OCI-LY3 (cell line): ENCODE measurements around the gene ZNF500.

Source experiments
- H2AFZ ChIP-seq: fragments of 200-600, 300-600 bp; shearing (Covaris generic); 2 replicates; pipeline ENCODE4 v1.6.0; 2014; ENCODE audit warnings: antibody characterized with exemption, low read depth, low read length
- H3K27ac ChIP-seq: fragments of 200-600, 300-600 bp; sonication (generic); 2 replicates; pipeline ENCODE4 v1.5.1; 2014; ENCODE audit warnings: mild to moderate bottlenecking, low read length, moderate library complexity, mixed read lengths
- H3K27me3 ChIP-seq: fragments of 200-600, 300-600 bp; sonication (generic); 2 replicates; pipeline ENCODE4 v1.6.1; 2014; ENCODE audit warnings: low read depth, low read length, mixed read lengths
- H3K36me3 ChIP-seq: fragments of 200-600, 300-600 bp; sonication (generic); replicated peaks from 2 replicates; pipeline ENCODE3; 2014; ENCODE audit warnings: low read depth, low read length, mixed read lengths
- H3K4me1 ChIP-seq: fragments of 300-600, 200-600 bp; sonication (generic); 2 replicates; pipeline ENCODE4 v1.6.1; 2014; ENCODE audit warnings: low read length, mixed read lengths
- H3K4me2 ChIP-seq: fragments of 200-600, 300-600 bp; sonication (generic); 2 replicates; pipeline ENCODE4 v1.6.1; 2014; ENCODE audit warnings: low read length, mixed read lengths
- H3K4me3 ChIP-seq: fragments of 300-600, 200-600 bp; sonication (generic); 2 replicates; pipeline ENCODE4 v1.5.1; 2014; ENCODE audit warnings: antibody characterized with exemption, mild to moderate bottlenecking, low read length, moderate library complexity
- H3K79me2 ChIP-seq: fragments of 300-600, 200-600 bp; shearing (Covaris generic); 2 replicates; pipeline ENCODE4 v1.6.1; 2014; ENCODE audit warnings: mild to moderate bottlenecking, low read length, mixed read lengths
- H3K9ac ChIP-seq: fragments of 300-600, 200-600 bp; shearing (Covaris generic); 2 replicates; pipeline ENCODE4 v1.6.0; 2014; ENCODE audit warnings: mild to moderate bottlenecking, low read length, moderate library complexity
- H3K9me3 ChIP-seq: fragments of 200-600, 300-600 bp; shearing (Covaris generic); 2 replicates; pipeline ENCODE4 v1.6.1; 2014; ENCODE audit warnings: low read length, mixed read lengths; ENCODE audit not compliant: insufficient read depth
- H4K20me1 ChIP-seq: fragments of 200-600, 300-600 bp; sonication (generic); 2 replicates; pipeline ENCODE4 v1.6.1; 2016; ENCODE audit warnings: low read length, mixed read lengths; ENCODE audit not compliant: insufficient read depth
- CTCF ChIP-seq: fragments of 200-600, 300-600 bp; sonication (generic); IDR thresholded peaks from 2 replicates; pipeline ENCODE4 v1.5.1; 2014; ENCODE audit warnings: antibody characterized with exemption, low read length, low read depth
- EZH2phosphoT487 ChIP-seq: fragments of 200-600 bp; shearing (Covaris generic); IDR thresholded peaks from 2 replicates; pipeline ENCODE4 v1.6.1; 2018; ENCODE audit warnings: antibody characterized with exemption, mixed run types, low read depth

Gene ZNF500

GRCh38 chr16:4790871-4791270 is 23.9 kb upstream of the ZNF500 start:
- TF ChIP-seq CTCF (no peak), EZH2phosphoT487 (no peak)
- no peak overlapping the region for H3K27ac ChIP-seq
- no peak overlapping the region for H2AFZ ChIP-seq
- H3K9ac ChIP-seq: no peak overlapping the region
- H4K20me1 ChIP-seq: no peaks in the 10 kb centered on the region
- H3K36me3 ChIP-seq: no peaks in the 10 kb centered on the region
- no peaks in the 10 kb centered on the region for H3K9me3 ChIP-seq
- H3K4me3 ChIP-seq: no peak overlapping the region
- no peaks in the 10 kb centered on the region for H3K27me3 ChIP-seq
- H3K79me2 ChIP-seq: no peaks in the 10 kb centered on the region
- no peak overlapping the region for H3K4me2 ChIP-seq
- no peaks in the 10 kb centered on the region for H3K4me1 ChIP-seq

GRCh38 chr16:4790261-4790660 is 23.3 kb upstream of the ZNF500 start:
- no peak for TF ChIP-seq CTCF
- no peak for TF ChIP-seq EZH2phosphoT487
- no peak overlapping the region for H2AFZ ChIP-seq
- H3K4me1 ChIP-seq: no peaks in the 10 kb centered on the region
- H3K36me3 ChIP-seq: no peaks in the 10 kb centered on the region
- H4K20me1 ChIP-seq: no peaks in the 10 kb centered on the region
- H3K79me2 ChIP-seq: no peaks in the 10 kb centered on the region
- H3K9me3 ChIP-seq: no peaks in the 10 kb centered on the region
- no peak overlapping the region for H3K9ac ChIP-seq
- H3K27me3 ChIP-seq: no peaks in the 10 kb centered on the region
- no peak overlapping the region for H3K27ac ChIP-seq
- H3K4me2 ChIP-seq: no peak overlapping the region
- H3K4me3 ChIP-seq: no peak overlapping the region

GRCh38 chr16:4788910-4789309 is 21.9 kb upstream of the ZNF500 start:
- no peak overlapping the region for H3K4me3 ChIP-seq
- no peaks in the 10 kb centered on the region for H3K36me3 ChIP-seq
- no peaks in the 10 kb centered on the region for H4K20me1 ChIP-seq
- no peaks in the 10 kb centered on the region for H3K4me1 ChIP-seq
- no peaks in the 10 kb centered on the region for H3K27me3 ChIP-seq
- no peak overlapping the region for H3K9ac ChIP-seq
- H3K4me2 ChIP-seq: no peak overlapping the region
- H3K27ac ChIP-seq: no peak overlapping the region
- H3K79me2 ChIP-seq: no peaks in the 10 kb centered on the region
- H3K9me3 ChIP-seq: no peaks in the 10 kb centered on the region
- TF ChIP-seq CTCF: no peak
- no peak for TF ChIP-seq EZH2phosphoT487
- no peak overlapping the region for H2AFZ ChIP-seq

- no peak overlapping the region for H3K9ac ChIP-seq
- H3K27me3 ChIP-seq: no peaks in the 10 kb centered on the region
- TF ChIP-seq EZH2phosphoT487 (no peak), CTCF (no peak)
- no peaks in the 10 kb centered on the region for H3K4me1 ChIP-seq
- no peaks in the 10 kb centered on the region for H3K79me2 ChIP-seq
- H3K4me2 ChIP-seq: no peak overlapping the region
- H3K36me3 ChIP-seq: no peaks in the 10 kb centered on the region
- H3K27ac ChIP-seq: no peak overlapping the region
- H3K9me3 ChIP-seq: no peaks in the 10 kb centered on the region
- H2AFZ ChIP-seq: no peak overlapping the region
- H3K4me3 ChIP-seq: no peak overlapping the region
- no peaks in the 10 kb centered on the region for H4K20me1 ChIP-seq
These were observed 21.5 kb upstream of the ZNF500 start for GRCh38 chr16:4788489-4788889.
